ENCODE results near the gene SLC39A11. TPM values are rescaled to one million over a fixed set of nuclear protein-coding genes. Genes with fewer than 3 reads are reported as not detected.

SLC39A11 gene
- total and polyA plus RNA-seq, 2 of the 13 experiments (the other 11 are each of a cell fraction or from before 2014, with no cell fraction given), result 17.2 to 31.5 TPM

DNA sequence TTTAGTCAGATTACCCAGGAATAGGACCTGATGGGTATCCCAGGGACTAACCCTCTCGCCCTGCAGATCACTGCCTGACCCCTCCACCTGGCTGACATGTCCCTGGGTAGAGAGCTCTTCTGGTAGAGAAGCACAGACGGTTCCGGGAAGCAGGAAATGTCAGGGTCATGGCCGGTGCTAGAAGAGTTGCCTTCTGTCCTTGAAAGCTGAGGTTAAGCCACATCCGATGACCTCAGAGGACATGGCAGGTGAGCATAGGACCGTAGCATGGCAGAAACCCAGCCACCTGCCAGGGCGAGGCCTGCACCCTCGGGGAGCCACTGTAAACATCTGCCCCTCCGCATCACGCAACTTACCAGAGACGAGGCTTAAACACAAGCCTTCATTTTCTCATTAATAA, 488.0 kb downstream of the SLC39A11 start (continued):
- TF ChIP-seq, protein P1, sequence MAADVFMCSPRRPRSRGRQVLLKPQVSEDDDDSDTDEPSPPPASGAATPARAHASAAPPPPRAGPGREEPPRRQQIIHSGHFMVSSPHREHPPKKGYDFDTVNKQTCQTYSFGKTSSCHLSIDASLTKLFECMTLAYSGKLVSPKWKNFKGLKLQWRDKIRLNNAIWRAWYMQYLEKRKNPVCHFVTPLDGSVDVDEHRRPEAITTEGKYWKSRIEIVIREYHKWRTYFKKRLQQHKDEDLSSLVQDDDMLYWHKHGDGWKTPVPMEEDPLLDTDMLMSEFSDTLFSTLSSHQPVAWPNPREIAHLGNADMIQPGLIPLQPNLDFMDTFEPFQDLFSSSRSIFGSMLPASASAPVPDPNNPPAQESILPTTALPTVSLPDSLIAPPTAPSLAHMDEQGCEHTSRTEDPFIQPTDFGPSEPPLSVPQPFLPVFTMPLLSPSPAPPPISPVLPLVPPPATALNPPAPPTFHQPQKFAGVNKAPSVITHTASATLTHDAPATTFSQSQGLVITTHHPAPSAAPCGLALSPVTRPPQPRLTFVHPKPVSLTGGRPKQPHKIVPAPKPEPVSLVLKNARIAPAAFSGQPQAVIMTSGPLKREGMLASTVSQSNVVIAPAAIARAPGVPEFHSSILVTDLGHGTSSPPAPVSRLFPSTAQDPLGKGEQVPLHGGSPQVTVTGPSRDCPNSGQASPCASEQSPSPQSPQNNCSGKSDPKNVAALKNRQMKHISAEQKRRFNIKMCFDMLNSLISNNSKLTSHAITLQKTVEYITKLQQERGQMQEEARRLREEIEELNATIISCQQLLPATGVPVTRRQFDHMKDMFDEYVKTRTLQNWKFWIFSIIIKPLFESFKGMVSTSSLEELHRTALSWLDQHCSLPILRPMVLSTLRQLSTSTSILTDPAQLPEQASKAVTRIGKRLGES (CRISPR knock-in tag; IDR thresholded peaks at IDR 0.05; ENCODE audit: borderline replicate concordance), result no peak
- peak in 1 of 2 experiments; percentile 80; a peak in 2 of 4 replicates for TF ChIP-seq EP300 (IDR thresholded peaks at IDR 0.05; ENCODE audit: low read depth in 2 of 2, low read length in 2 of 2)
- TF ChIP-seq EP300 (CRISPR knock-in tag; IDR thresholded peaks at IDR 0.05; ENCODE audit: borderline replicate concordance), result peak; percentile 88
- TF ChIP-seq POGZ (CRISPR knock-in tag; IDR thresholded peaks at IDR 0.05), result peak; percentile 55; the same call in 1 of the 2 replicates
- TF ChIP-seq, protein P2, sequence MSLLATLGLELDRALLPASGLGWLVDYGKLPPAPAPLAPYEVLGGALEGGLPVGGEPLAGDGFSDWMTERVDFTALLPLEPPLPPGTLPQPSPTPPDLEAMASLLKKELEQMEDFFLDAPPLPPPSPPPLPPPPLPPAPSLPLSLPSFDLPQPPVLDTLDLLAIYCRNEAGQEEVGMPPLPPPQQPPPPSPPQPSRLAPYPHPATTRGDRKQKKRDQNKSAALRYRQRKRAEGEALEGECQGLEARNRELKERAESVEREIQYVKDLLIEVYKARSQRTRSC (CRISPR knock-in tag; IDR thresholded peaks at IDR 0.05; ENCODE audit: low read depth), result no peak
- no peak for TF ChIP-seq ZNF737 (CRISPR knock-in tag; IDR thresholded peaks at IDR 0.05; ENCODE audit: borderline replicate concordance)
- TF ChIP-seq, protein P3, sequence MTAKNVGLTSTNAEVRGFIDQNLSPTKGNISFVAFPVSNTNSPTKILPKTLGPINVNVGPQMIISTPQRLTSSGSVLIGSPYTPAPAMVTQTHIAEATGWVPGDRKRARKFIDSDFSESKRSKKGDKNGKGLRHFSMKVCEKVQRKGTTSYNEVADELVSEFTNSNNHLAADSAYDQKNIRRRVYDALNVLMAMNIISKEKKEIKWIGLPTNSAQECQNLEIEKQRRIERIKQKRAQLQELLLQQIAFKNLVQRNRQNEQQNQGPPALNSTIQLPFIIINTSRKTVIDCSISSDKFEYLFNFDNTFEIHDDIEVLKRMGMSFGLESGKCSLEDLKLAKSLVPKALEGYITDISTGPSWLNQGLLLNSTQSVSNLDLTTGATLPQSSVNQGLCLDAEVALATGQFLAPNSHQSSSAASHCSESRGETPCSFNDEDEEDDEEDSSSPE (CRISPR knock-in tag; IDR thresholded peaks at IDR 0.05), result no peak
- no peak for TF ChIP-seq ZNF850 (CRISPR knock-in tag; conservative IDR thresholded peaks at IDR 0.05)
- no peak for TF ChIP-seq HNRNPH1 (optimal IDR thresholded peaks at IDR 0.05; ENCODE audit: low read depth, low read length)
- no peak for TF ChIP-seq GLI4 (CRISPR knock-in tag; IDR thresholded peaks at IDR 0.05; ENCODE audit: borderline replicate concordance)
- TF ChIP-seq, protein P4, sequence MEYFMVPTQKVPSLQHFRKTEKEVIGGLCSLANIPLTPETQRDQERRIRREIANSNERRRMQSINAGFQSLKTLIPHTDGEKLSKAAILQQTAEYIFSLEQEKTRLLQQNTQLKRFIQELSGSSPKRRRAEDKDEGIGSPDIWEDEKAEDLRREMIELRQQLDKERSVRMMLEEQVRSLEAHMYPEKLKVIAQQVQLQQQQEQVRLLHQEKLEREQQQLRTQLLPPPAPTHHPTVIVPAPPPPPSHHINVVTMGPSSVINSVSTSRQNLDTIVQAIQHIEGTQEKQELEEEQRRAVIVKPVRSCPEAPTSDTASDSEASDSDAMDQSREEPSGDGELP (IDR thresholded peaks at IDR 0.05; ENCODE audit: borderline replicate concordance, low read depth), result peak; percentile 59; the same call in 1 of the 2 replicates
- no peak for TF ChIP-seq NFYC (CRISPR knock-in tag; IDR thresholded peaks at IDR 0.05)
- TF ChIP-seq ZNF552 (CRISPR knock-in tag; IDR thresholded peaks at IDR 0.05; ENCODE audit: borderline replicate concordance), result no peak
- TF ChIP-seq, protein P5, sequence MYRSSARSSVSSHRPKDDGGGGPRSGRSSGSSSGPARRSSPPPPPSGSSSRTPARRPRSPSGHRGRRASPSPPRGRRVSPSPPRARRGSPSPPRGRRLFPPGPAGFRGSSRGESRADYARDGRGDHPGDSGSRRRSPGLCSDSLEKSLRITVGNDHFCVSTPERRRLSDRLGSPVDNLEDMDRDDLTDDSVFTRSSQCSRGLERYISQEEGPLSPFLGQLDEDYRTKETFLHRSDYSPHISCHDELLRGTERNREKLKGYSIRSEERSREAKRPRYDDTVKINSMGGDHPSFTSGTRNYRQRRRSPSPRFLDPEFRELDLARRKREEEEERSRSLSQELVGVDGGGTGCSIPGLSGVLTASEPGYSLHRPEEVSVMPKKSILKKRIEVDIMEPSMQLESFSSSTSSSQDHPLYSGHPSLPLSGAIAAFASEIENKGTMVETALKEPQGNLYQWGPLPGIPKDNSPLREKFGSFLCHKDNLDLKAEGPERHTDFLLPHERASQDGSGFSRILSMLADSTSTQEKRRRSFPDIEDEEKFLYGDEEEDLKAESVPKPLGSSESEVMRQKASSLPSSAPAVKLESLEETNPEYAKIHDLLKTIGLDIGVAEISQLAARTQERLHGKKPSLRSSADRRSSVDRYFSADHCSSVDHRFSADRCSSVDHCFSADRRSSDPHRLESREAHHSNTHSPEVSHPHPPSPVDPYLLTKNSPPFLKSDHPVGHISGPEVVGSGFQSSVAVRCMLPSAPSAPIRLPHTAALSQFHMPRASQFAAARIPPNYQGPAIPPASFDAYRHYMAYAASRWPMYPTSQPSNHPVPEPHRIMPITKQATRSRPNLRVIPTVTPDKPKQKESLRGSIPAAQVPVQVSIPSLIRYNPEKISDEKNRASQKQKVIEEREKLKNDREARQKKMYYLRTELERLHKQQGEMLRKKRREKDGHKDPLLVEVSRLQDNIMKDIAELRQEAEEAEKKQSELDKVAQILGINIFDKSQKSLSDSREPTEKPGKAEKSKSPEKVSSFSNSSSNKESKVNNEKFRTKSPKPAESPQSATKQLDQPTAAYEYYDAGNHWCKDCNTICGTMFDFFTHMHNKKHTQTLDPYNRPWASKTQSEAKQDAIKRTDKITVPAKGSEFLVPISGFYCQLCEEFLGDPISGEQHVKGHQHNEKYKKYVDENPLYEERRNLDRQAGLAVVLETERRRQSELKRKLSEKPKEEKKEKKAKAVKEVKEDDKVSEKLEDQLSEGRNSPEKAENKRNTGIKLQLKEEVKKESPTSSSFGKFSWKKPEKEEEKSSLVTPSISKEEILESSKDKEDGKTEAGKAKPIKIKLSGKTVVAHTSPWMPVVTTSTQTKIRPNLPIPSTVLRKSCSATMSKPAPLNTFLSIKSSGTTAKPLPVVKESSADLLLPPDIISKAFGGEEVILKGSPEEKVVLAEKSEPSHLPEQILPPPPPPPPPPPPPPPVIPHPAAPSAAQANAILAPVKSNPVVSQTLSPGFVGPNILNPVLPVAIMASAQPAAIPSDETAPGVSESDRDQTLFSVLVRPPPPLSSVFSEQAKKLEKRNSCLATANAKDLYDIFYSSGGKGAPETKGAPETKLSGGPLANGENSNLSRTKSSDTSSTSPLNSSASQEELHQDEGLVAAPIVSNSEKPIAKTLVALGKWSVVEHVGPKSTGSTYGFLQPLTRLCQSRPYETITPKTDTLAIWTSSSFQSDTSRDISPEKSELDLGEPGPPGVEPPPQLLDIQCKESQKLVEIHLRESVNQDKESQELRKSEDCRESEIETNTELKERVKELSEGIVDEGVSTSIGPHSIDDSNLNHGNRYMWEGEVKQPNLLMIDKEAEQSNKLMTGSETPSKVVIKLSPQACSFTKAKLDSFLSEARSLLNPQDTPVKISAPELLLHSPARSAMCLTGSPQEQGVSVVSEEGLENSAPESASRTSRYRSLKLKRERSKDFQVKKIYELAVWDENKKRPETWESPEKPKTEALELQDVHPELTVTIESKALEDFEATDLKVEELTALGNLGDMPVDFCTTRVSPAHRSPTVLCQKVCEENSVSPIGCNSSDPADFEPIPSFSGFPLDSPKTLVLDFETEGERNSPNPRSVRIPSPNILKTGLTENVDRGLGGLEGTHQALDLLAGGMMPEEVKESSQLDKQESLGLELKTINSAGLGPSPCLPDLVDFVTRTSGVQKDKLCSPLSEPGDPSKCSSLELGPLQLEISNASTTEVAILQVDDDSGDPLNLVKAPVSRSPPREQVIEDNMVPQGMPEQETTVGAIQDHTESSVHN (CRISPR knock-in tag; IDR thresholded peaks at IDR 0.05), result no peak

All from HepG2 (cell line).